ENCODE results near the gene SHISAL2A.

SHISAL2A gene

GRCh38 chr1:52623812-52624211 is 9.2 kb upstream of the SHISAL2A start:
- Histone ChIP-seq H3K79me2 (ENCODE audit: control insufficient read depth, low read length) (no peaks in the 10 kb centered on the region), H3F3A (ENCODE audit: control insufficient read depth, insufficient read depth) (no peaks in the 10 kb centered on the region), H3K36me3 (ENCODE audit: control insufficient read depth, low read length) (no peaks in the 10 kb centered on the region), H3K4me1 (ENCODE audit: control insufficient read depth, low read length) (no peaks in the 10 kb centered on the region), H4K20me1 (ENCODE audit: control insufficient read depth, insufficient read depth, low read depth, low read length) (no peaks in the 10 kb centered on the region), H3K4me2 (ENCODE audit: low read length) (no peak overlapping the region), H3K9me2 (replicated peaks; ENCODE audit: control insufficient read depth, low read length) (no peaks in the 10 kb centered on the region), H3K4me3 (ENCODE audit: low read length) (no peak overlapping the region), H3K27me3 (ENCODE audit: control insufficient read depth, low read length) (no peaks in the 10 kb centered on the region), H3K9me3 (ENCODE audit: control insufficient read depth, insufficient read depth, low read length) (no peaks in the 10 kb centered on the region; the same call in 1 of the 2 replicates), H3K27ac (ENCODE audit: low read depth, low read length) (no peak overlapping the region)
- no peak for TF ChIP-seq EZH2phosphoT487 (IDR thresholded peaks at IDR 0.05; ENCODE audit: borderline replicate concordance, low read length)
- no peak for TF ChIP-seq CTCF (IDR thresholded peaks at IDR 0.05; ENCODE audit: low read depth, low read length, poor library complexity, severe bottlenecking)

DNA sequence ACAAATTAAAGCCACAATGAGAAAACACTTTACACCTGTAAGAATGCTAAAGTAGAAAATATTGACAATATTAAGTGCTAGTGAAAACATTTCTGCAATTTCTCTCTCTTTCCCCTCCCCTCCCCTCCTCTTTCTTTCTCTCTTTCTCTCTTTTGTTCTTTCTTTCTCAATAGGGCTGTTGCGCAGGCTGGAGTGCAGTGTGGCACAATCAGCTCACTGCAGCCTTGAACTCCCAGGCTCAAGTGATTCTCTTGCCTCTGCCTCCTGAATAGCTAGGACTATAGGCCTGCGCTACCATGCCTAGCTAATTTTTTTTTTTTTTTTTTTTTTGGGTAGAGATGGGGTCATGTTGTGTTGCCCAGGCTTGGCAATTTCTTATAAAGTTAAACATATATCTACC is 5.9 kb upstream of the SHISAL2A start:
- Histone ChIP-seq H3K27ac (ENCODE audit: low read depth, low read length) (no peak overlapping the region), H3K4me2 (ENCODE audit: low read length) (no peak overlapping the region), H3K27me3 (ENCODE audit: control insufficient read depth, low read length) (peaks cover 2% of the 10 kb centered on the region; the same call in 1 of the 2 replicates)

DNA sequence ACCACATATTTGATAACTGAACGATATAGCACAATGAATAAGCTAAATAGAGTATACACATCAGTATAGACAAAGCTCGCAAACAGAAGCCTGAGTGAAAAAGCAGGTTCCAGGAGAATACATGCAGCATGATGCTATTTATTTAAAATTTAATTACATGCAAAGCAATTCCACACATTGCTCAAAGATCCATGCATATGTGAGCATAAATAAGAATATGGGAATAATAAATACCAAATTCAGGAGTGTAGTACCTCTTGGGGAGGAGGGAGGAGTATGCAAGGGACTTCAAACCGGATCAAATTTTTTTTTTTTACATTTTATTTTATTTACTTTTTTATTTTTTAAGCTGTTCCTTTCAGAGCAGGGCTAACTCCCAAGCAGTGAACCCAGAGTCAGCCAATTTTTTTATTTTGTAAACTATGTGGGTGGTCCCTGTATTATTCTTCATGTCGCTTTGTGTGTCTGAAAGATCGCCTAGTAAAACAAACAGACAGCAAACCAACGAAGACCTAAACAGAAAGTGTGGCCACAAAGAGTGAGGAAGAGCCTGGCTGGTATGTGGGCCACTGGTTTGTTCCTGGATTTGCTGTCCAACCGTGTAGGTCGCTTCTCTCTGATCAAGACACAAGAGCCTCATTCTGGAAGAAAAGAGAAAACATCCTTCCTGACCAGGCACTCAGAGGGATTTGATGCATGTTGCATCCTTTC is 4.2 kb upstream of the SHISAL2A start:
- H3K4me1 ChIP-seq (ENCODE audit: control insufficient read depth, low read length) = peaks cover 21% of the 10 kb centered on the region

More for the DNA sequence above, 5.9 kb upstream of the SHISAL2A start:
- Histone ChIP-seq H3K9me3 (ENCODE audit: control insufficient read depth, insufficient read depth, low read length) (no peaks in the 10 kb centered on the region; the same call in 1 of the 2 replicates), H3F3A (ENCODE audit: control insufficient read depth, insufficient read depth) (no peaks in the 10 kb centered on the region; the same call in 1 of the 2 replicates), H3K4me1 (ENCODE audit: control insufficient read depth, low read length) (peaks cover 5% of the 10 kb centered on the region), H3K4me3 (ENCODE audit: low read length) (no peak overlapping the region), H3K79me2 (ENCODE audit: control insufficient read depth, low read length) (no peaks in the 10 kb centered on the region), H4K20me1 (ENCODE audit: control insufficient read depth, insufficient read depth, low read depth, low read length) (no peaks in the 10 kb centered on the region), H3K9me2 (replicated peaks; ENCODE audit: control insufficient read depth, low read length) (no peaks in the 10 kb centered on the region), H3K36me3 (ENCODE audit: control insufficient read depth, low read length) (no peaks in the 10 kb centered on the region)
- TF ChIP-seq CTCF (IDR thresholded peaks at IDR 0.05; ENCODE audit: low read depth, low read length, poor library complexity, severe bottlenecking) (no peak), EZH2phosphoT487 (IDR thresholded peaks at IDR 0.05; ENCODE audit: borderline replicate concordance, low read length) (no peak)

More for the DNA sequence above, 4.2 kb upstream of the SHISAL2A start:
- Histone ChIP-seq H3K79me2 (ENCODE audit: control insufficient read depth, low read length) (no peaks in the 10 kb centered on the region), H3K36me3 (ENCODE audit: control insufficient read depth, low read length) (no peaks in the 10 kb centered on the region), H3K27ac (ENCODE audit: low read depth, low read length) (no peak overlapping the region), H3K4me3 (ENCODE audit: low read length) (no peak overlapping the region), H3K9me2 (replicated peaks; ENCODE audit: control insufficient read depth, low read length) (no peaks in the 10 kb centered on the region), H4K20me1 (ENCODE audit: control insufficient read depth, insufficient read depth, low read depth, low read length) (no peaks in the 10 kb centered on the region), H3K27me3 (ENCODE audit: control insufficient read depth, low read length) (peaks cover 15% of the 10 kb centered on the region), H3K9me3 (ENCODE audit: control insufficient read depth, insufficient read depth, low read length) (no peaks in the 10 kb centered on the region; the same call in 1 of the 2 replicates), H3K4me2 (ENCODE audit: low read length) (no peak overlapping the region), H3F3A (ENCODE audit: control insufficient read depth, insufficient read depth) (no peaks in the 10 kb centered on the region; the same call in 1 of the 2 replicates)
- no peak for TF ChIP-seq CTCF (IDR thresholded peaks at IDR 0.05; ENCODE audit: low read depth, low read length, poor library complexity, severe bottlenecking)
- TF ChIP-seq EZH2phosphoT487 (IDR thresholded peaks at IDR 0.05; ENCODE audit: borderline replicate concordance, low read length) = no peak

Measured in DOHH2 (cell line).